HFFc6 (cell line): ENCODE results near the gene STAB1. TPM values are rescaled to one million over a fixed set of nuclear protein-coding genes. Genes with fewer than 3 reads are reported as not detected.

Source experiments
- DNase-seq: peaks from one replicate; pipeline ENCODE4 v3.0.0-alpha.2; 2018
- H3K27ac Mint-ChIP-seq: 2 replicates; pipeline ENCODE4 v1.8.0; 2020; ENCODE audit warnings: mild to moderate bottlenecking, mixed read lengths
- H3K27me3 Mint-ChIP-seq: 2 replicates; pipeline ENCODE4 v1.8.0; 2021; ENCODE audit warnings: mild to moderate bottlenecking, moderate library complexity, mixed read lengths; ENCODE audit not compliant: insufficient read depth
- H3K36me3 Mint-ChIP-seq: 2 replicates; pipeline ENCODE4 v1.8.0; 2021; ENCODE audit warnings: low read depth, mixed read lengths
- H3K4me1 Mint-ChIP-seq: 2 replicates; pipeline ENCODE4 v1.8.0; 2020; ENCODE audit warnings: low read depth, mixed read lengths
- H3K4me3 Mint-ChIP-seq: 2 replicates; pipeline ENCODE4 v1.8.0; 2020; ENCODE audit warnings: mild to moderate bottlenecking, moderate library complexity, mixed read lengths
- H3K9me3 Mint-ChIP-seq: 2 replicates; pipeline ENCODE4 v1.8.0; 2020; ENCODE audit warnings: mild to moderate bottlenecking, mixed read lengths
- total RNA-seq, 6 experiments: library from RNA; stranded (reverse); fragmentation: NEBNext Ultra II Directional; extraction: Animal tissue kit (Norgen Biotek cat#: 25700); gene quantifications; 2 replicates in 1 of 6; 3 replicates in 5 of 6; pipeline ENCODE4 v1.2.3, GENCODE V29; 2021
- TF ChIP-seq, protein P1 (sequence below): fragments of 200-600 bp; sonication (generic); IDR thresholded peaks from 2 replicates; pipeline ENCODE4 v1.5.0; 2021; ENCODE audit warnings: antibody characterized with exemption, mild to moderate bottlenecking

The STAB1 gene
- total RNA-seq, 6 experiments from 2014 or later, result not detected

DNA sequence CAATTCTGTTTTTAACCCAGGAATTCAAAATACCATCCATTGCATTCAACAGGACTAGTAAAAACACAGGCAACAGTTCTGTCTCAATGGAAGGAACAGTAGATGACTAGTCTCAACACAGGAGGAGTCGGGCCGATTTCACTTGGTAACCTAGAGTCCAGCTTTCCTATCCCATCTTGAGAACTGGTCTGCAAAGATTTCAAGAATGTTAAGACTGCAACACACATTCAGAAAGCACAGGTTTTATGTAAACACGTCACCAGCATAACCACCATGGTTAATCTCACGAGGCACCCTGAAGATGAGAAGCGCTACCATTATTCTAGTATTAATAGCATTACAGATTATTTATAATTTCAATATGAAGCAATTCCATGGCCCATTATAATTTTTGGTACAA lies 63.3 kb downstream of the STAB1 start:
- Mint-ChIP-seq H3K27me3 (no peaks in the 10 kb centered on the region; the same call in 1 of the 2 replicates), H3K4me3 (no peak overlapping the region), H3K36me3 (peaks cover 34% of the 10 kb centered on the region), H3K4me1 (peaks cover 40% of the 10 kb centered on the region), H3K9me3 (no peaks in the 10 kb centered on the region), H3K27ac (no peak overlapping the region)
- TF ChIP-seq, protein P1, sequence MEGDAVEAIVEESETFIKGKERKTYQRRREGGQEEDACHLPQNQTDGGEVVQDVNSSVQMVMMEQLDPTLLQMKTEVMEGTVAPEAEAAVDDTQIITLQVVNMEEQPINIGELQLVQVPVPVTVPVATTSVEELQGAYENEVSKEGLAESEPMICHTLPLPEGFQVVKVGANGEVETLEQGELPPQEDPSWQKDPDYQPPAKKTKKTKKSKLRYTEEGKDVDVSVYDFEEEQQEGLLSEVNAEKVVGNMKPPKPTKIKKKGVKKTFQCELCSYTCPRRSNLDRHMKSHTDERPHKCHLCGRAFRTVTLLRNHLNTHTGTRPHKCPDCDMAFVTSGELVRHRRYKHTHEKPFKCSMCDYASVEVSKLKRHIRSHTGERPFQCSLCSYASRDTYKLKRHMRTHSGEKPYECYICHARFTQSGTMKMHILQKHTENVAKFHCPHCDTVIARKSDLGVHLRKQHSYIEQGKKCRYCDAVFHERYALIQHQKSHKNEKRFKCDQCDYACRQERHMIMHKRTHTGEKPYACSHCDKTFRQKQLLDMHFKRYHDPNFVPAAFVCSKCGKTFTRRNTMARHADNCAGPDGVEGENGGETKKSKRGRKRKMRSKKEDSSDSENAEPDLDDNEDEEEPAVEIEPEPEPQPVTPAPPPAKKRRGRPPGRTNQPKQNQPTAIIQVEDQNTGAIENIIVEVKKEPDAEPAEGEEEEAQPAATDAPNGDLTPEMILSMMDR, result no peak
- no peak for DNase-seq

DNA sequence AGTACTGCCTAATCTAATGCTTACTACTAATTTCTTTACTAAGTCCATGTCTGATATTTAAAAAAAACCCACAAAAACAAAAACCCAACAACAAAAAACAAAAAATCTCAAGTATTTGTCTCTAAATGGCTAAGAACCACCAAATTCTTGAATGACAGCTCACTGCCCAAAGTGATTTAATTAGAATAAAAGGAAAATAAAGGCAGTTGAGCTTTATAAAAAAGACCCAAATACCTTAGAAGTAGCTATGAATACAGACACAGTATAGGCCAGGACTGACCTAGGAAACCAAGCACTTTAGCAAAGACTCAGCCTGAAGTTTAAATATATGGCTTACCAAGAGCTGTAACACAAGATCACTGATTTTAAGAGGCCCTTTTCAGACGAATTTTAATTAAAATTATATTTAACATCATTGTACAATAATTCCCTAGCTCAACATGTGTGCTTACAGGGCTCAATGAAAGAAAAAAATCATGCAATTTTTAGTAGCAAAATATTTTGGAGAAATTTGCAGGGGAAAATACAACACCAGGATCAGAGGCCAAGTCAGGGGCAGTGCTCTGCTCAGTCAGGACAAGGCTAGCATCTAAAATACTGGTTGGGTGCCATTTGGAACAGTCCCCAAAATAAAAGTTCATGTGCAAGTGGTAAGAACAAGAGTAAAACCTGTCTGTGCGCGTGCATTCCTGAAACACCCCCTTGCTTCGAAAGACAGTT lies 66.0 kb downstream of the STAB1 start:
- TF ChIP-seq, protein P1, result no peak
- Mint-ChIP-seq H3K4me3 (no peak overlapping the region), H3K27ac (peak overlapping the region; percentile 30; the same call in 1 of the 2 replicates), H3K27me3 (no peaks in the 10 kb centered on the region; the same call in 1 of the 2 replicates), H3K4me1 (peaks cover 29% of the 10 kb centered on the region), H3K36me3 (peaks cover 31% of the 10 kb centered on the region), H3K9me3 (no peaks in the 10 kb centered on the region)
- DNase-seq, result no peak

DNA sequence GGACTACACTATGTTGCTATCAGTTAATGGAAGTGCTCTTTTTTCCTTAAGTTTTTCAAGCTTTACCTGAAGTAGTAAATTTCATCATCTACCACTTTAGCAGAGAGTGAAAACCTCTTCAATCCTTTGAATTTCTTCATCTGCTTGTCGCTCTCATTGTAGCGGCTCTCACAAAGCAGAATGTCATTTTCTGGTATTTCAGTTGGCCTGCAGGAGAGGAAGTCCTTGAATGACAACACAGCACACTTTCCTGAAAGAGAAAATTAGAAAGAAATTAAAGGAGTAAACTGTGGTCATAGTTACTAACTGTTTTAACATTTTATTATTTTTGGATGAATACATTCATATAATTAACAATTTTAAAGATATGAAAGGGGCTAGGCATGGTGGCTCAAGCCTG lies 68.8 kb downstream of the STAB1 start:
- no peaks in the 10 kb centered on the region for H3K9me3 Mint-ChIP-seq
- no peak overlapping the region for H3K4me3 Mint-ChIP-seq
- H3K27me3 Mint-ChIP-seq, result no peaks in the 10 kb centered on the region; the same call in 1 of the 2 replicates
- TF ChIP-seq, protein P1, result no peak
- DNase-seq, result no peak
- H3K4me1 Mint-ChIP-seq, result peaks cover 27% of the 10 kb centered on the region
- peaks cover 33% of the 10 kb centered on the region for H3K36me3 Mint-ChIP-seq
- peak overlapping the region; percentile 3; the same call in 1 of the 2 replicates for H3K27ac Mint-ChIP-seq

DNA sequence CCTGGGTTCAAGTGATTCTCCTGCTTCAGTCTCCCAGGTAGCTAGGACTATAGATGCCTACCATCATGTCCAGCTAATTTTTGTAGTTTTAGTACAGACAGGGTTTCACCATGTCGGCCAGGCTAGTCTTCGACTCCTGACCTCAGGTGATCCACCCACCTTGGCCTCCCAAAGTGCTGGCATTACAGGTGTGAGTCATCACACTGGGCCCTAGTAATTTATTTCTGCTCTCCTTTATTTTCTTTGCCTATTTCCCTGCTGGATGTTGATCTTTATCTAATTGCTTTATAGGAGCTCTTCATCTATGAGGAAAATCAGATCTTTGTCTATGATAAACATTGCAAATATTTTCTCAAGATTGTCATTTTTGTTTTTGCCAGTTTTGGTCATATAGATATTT lies 72.9 kb downstream of the STAB1 start:
- H3K36me3 Mint-ChIP-seq, result peaks cover 23% of the 10 kb centered on the region
- no peak for DNase-seq
- H3K4me1 Mint-ChIP-seq, result peaks cover 25% of the 10 kb centered on the region
- TF ChIP-seq, protein P1, result no peak
- H3K4me3 Mint-ChIP-seq, result no peak overlapping the region
- H3K27me3 Mint-ChIP-seq, result peaks cover 3% of the 10 kb centered on the region; the same call in 1 of the 2 replicates
- H3K27ac Mint-ChIP-seq, result peak overlapping the region; percentile 65
- H3K9me3 Mint-ChIP-seq, result no peaks in the 10 kb centered on the region

DNA sequence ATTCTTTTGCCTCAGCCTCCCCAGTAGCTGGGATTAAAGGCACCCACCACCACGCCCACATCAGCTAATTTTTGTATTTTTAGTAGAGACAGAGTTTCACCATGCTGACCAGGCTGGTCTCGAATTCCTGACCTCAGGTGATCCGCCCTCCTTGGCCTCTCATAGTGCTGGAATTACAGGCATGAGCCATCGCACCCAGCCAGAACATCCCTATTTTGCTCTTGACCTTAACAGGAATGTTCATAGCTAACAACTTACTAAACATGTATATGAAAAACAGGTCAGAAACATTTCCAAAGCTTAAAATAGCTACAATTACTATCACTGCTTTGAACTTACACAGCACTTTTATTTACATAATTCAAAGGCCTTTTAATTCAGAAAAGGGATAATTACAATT lies 74.9 kb downstream of the STAB1 start:
- H3K9me3 Mint-ChIP-seq, result no peaks in the 10 kb centered on the region
- H3K27ac Mint-ChIP-seq, result peak overlapping the region; percentile 95
- DNase-seq, result peak; percentile 78
- TF ChIP-seq, protein P1, result no peak
- H3K27me3 Mint-ChIP-seq, result peaks cover 3% of the 10 kb centered on the region; the same call in 1 of the 2 replicates
- peaks cover 33% of the 10 kb centered on the region for H3K4me1 Mint-ChIP-seq
- peak overlapping the region; percentile 49 for H3K4me3 Mint-ChIP-seq
- peaks cover 20% of the 10 kb centered on the region for H3K36me3 Mint-ChIP-seq
